LNCaP clone FGC (cell line): ENCODE data around the gene EXOSC10.
"Not testable (repeated sequence)": the region's sequence is repeated elsewhere in the genome, so short reads cannot be mapped to it uniquely, and the experiment has no call there.

Source experiments
- DNase-seq: peaks from one replicate; pipeline ENCODE4 v3.0.0-alpha.2; 2011; ENCODE audit warnings: low read depth
- H3K4me3 ChIP-seq: 2 replicates; pipeline ENCODE4 v1.5.1; 2011; ENCODE audit warnings: mild to moderate bottlenecking, low read depth, low read length, control low read depth
- CTCF ChIP-seq: IDR thresholded peaks from 2 replicates; pipeline ENCODE4 v1.5.1; 2012; ENCODE audit warnings: mild to moderate bottlenecking; ENCODE audit not compliant: control insufficient read depth, insufficient read depth; ENCODE audit errors: extremely low read depth

The EXOSC10 gene

GRCh38 chr1:11024154-11024873 is 75.4 kb downstream of the EXOSC10 start:
- H3K4me3 ChIP-seq = no peak overlapping the region
- TF ChIP-seq CTCF = no peak
- DNase-seq = no peak

GRCh38 chr1:11023201-11023600 is 76.5 kb downstream of the EXOSC10 start:
- H3K4me3 ChIP-seq = no peak overlapping the region
- TF ChIP-seq CTCF = no peak
- DNase-seq = no peak

- H3K4me3 ChIP-seq = no peak overlapping the region
- DNase-seq = no peak
- TF ChIP-seq CTCF = no peak
These were observed 79.7 kb downstream of the EXOSC10 start for GRCh38 chr1:11019971-11020370.

- DNase-seq, H3K4me3 ChIP-seq: not testable (repeated sequence)
These were observed 80.3 kb downstream of the EXOSC10 start for GRCh38 chr1:11019358-11019757.
